Measurements from ENCODE around the gene SYNGR3.

- TF ChIP-seq PBX3 (IDR thresholded peaks at IDR 0.05) (no peak), CTCF (IDR thresholded peaks at IDR 0.05) (no peak), MAFK (IDR thresholded peaks at IDR 0.05; ENCODE audit: partially characterized antibody) (no peak), MAX (IDR thresholded peaks at IDR 0.05) (no peak), RFX5 (IDR thresholded peaks at IDR 0.05) (no peak), POLR2A (IDR thresholded peaks at IDR 0.05; ENCODE audit: low read length) (no peak), MAZ (IDR thresholded peaks at IDR 0.05; ENCODE audit: borderline replicate concordance, low read depth, low read length) (no peak)
Measured at GRCh38 chr16:1974157-1975070, 15.4 kb upstream of the SYNGR3 start.

All from A549 (cell line).